Mesendoderm (in vitro differentiated cells): ENCODE measurements around the gene VSIG8.
A peak's percentile ranks its signal among the peaks of the same experiment; 100 is the strongest.
"Not testable (repeated sequence)": the region's sequence is repeated elsewhere in the genome, so short reads cannot be mapped to it uniquely, and the experiment has no call there.

Source experiments
- DNase-seq: peaks from one replicate; pipeline ENCODE4 v3.0.0; 2013
- H2AK5ac ChIP-seq: 2 replicates; pipeline ENCODE4 v1.6.1; 2013; ENCODE audit warnings: low read length, inconsistent platforms
- H2BK120ac ChIP-seq: 2 replicates; pipeline ENCODE4 v1.6.1; 2013; ENCODE audit warnings: low read depth, mild to moderate bottlenecking, low read length, moderate library complexity, mixed read lengths
- H2BK15ac ChIP-seq: replicated peaks from 2 replicates; pipeline ENCODE4 v1.6.1; 2013; ENCODE audit warnings: low read depth, mild to moderate bottlenecking, moderate library complexity
- H2BK5ac ChIP-seq: 2 replicates; pipeline ENCODE4 v1.6.1; 2013; ENCODE audit warnings: low read length, inconsistent platforms
- H3K18ac ChIP-seq: 2 replicates; pipeline ENCODE4 v1.6.1; 2013; ENCODE audit warnings: mild to moderate bottlenecking, low read length, mixed read lengths
- H3K23ac ChIP-seq: one replicate; pipeline ENCODE4 v1.6.1; 2013; ENCODE audit warnings: low read length
- H3K27ac ChIP-seq: 2 replicates; pipeline ENCODE4 v1.5.1; 2013; ENCODE audit warnings: low read depth, mild to moderate bottlenecking, inconsistent platforms, low read length, moderate library complexity
- H3K27me3 ChIP-seq: 2 replicates; pipeline ENCODE4 v1.6.1; 2013; ENCODE audit warnings: low read length, control low read depth, mild to moderate bottlenecking, inconsistent platforms; ENCODE audit not compliant: insufficient read depth, poor library complexity
- H3K36me3 ChIP-seq: 2 replicates; pipeline ENCODE4 v1.6.1; 2013; ENCODE audit warnings: low read length, inconsistent platforms; ENCODE audit not compliant: control insufficient read depth, insufficient read depth
- H3K4ac ChIP-seq: one replicate; pipeline ENCODE4 v1.6.1; 2013; ENCODE audit warnings: low read depth, mild to moderate bottlenecking, low read length, moderate library complexity
- H3K4me1 ChIP-seq: 2 replicates; pipeline ENCODE4 v1.6.1; 2013; ENCODE audit warnings: low read depth, low read length, inconsistent platforms; ENCODE audit not compliant: control insufficient read depth
- H3K4me2 ChIP-seq: 2 replicates; pipeline ENCODE4 v1.6.1; 2013; ENCODE audit warnings: low read length
- H3K4me3 ChIP-seq: 2 replicates; pipeline ENCODE4 v1.5.1; 2013; ENCODE audit warnings: mild to moderate bottlenecking, low read length
- H3K56ac ChIP-seq: one replicate; pipeline ENCODE4 v1.6.1; 2013; ENCODE audit warnings: low read length
- H3K79me1 ChIP-seq: 2 replicates; pipeline ENCODE4 v1.6.1; 2013; ENCODE audit warnings: low read length, inconsistent platforms
- H3K79me2 ChIP-seq: 2 replicates; pipeline ENCODE4 v1.6.1; 2013; ENCODE audit warnings: mild to moderate bottlenecking, low read length; ENCODE audit not compliant: control insufficient read depth, insufficient read depth
- H3K9ac ChIP-seq: 2 replicates; pipeline ENCODE4 v1.6.1; 2013; ENCODE audit warnings: low read length, inconsistent platforms
- H4K5ac ChIP-seq: one replicate; pipeline ENCODE4 v1.6.1; 2013; ENCODE audit warnings: low read length
- H4K8ac ChIP-seq: one replicate; pipeline ENCODE4 v1.6.1; 2013; ENCODE audit warnings: low read depth, mild to moderate bottlenecking, control low read depth, low read length, moderate library complexity
- WGBS: extraction: QIAGEN DNeasy Blood & Tissue Kit; methylation state at CpG from one replicate; pipeline ENCODE4 v1.1.7; 2013; ENCODE audit warnings: low lambda C conversion rate, missing lambda C conversion rate; ENCODE audit not compliant: insufficient coverage; ENCODE audit errors: extremely low coverage; 5-methylcytosine and 5-hydroxymethylcytosine counted together

Gene VSIG8

GRCh38 chr1:159902541-159902940 is 40.1 kb upstream of the VSIG8 start:
- no CpG with 5 or more reads among the region's 3 CpGs for WGBS

GRCh38 chr1:159900755-159901360 is 38.4 kb upstream of the VSIG8 start:
- Histone ChIP-seq H3K9ac (peak overlapping the region; percentile 49), H3K4me2 (no peak overlapping the region), H3K36me3 (no peaks in the 10 kb centered on the region), H3K27ac (peak overlapping the region; percentile 53), H3K79me1 (no peaks in the 10 kb centered on the region), H2BK15ac (no peak overlapping the region), H2AK5ac (no peak overlapping the region), H2BK120ac (peak overlapping the region; percentile 35), H3K4me3 (no peak overlapping the region), H3K4me1 (peaks cover 9% of the 10 kb centered on the region), H3K4ac (no peak overlapping the region), H3K79me2 (no peaks in the 10 kb centered on the region), H3K56ac (no peak overlapping the region), H4K5ac (no peak overlapping the region), H3K23ac (no peak overlapping the region), H2BK5ac (no peak overlapping the region), H3K18ac (peak overlapping the region; percentile 56), H4K8ac (no peak overlapping the region), H3K27me3 (no peaks in the 10 kb centered on the region)
- peak; percentile 91 for DNase-seq
- no CpG with 5 or more reads among the region's 2 CpGs for WGBS

More at GRCh38 chr1:159902541-159902940, 40.1 kb upstream of the VSIG8 start:
- H2BK5ac ChIP-seq = no peak overlapping the region
- H3K4me3 ChIP-seq = no peak overlapping the region
- H3K79me2 ChIP-seq = no peaks in the 10 kb centered on the region
- H3K4me2 ChIP-seq = no peak overlapping the region
- no peaks in the 10 kb centered on the region for H3K27me3 ChIP-seq
- no peaks in the 10 kb centered on the region for H3K79me1 ChIP-seq
- no peak overlapping the region for H3K18ac ChIP-seq
- no peak overlapping the region for H3K9ac ChIP-seq
- no peak overlapping the region for H3K27ac ChIP-seq
- DNase-seq = no peak
- no peak overlapping the region for H2BK120ac ChIP-seq
- no peak overlapping the region for H2AK5ac ChIP-seq
- H3K4ac ChIP-seq = no peak overlapping the region
- H3K23ac ChIP-seq = no peak overlapping the region
- H3K36me3 ChIP-seq = no peaks in the 10 kb centered on the region
- no peak overlapping the region for H3K56ac ChIP-seq
- H4K8ac ChIP-seq = no peak overlapping the region
- peaks cover 9% of the 10 kb centered on the region for H3K4me1 ChIP-seq
- no peak overlapping the region for H4K5ac ChIP-seq
- H2BK15ac ChIP-seq = no peak overlapping the region

DNA sequence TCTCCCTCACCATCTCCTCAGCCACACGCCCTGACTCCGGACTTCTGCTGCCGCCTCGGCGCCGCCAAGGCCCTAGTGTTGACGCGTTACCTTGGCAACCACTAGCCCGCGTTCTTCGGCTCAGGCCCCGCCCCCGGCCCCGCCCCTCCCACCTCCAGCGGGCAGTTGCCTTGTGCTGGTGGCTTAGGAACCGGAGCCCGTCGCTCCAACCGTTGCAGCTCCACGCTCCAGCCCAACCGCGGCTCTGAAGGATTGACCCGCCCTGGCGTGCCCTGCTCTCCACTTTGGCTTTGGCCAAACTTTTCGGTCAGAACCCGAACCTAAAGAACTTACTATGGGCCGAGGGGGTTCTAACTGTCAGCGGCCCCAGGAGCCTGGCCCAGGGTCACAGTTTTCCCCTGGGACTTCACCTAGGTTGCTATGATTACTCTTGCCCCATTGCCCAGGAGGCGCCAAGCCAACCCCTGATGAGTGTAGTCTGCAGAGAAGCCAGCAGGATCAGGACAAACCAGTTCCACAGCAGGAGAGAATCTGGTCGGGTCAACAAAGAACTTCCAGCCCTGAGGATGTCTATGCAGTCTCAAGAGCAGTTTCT is 37.7 kb upstream of the VSIG8 start, which contains the start of gene CFAP45:
Gene CFAP45, minus strand, starts transcription at position 80 of the 595 bp plus-strand sequence. Its CDS starts 67 bp downstream, at position 13.
- no peak within 1 kb of the TSS for H3K4me3 ChIP-seq

DNA sequence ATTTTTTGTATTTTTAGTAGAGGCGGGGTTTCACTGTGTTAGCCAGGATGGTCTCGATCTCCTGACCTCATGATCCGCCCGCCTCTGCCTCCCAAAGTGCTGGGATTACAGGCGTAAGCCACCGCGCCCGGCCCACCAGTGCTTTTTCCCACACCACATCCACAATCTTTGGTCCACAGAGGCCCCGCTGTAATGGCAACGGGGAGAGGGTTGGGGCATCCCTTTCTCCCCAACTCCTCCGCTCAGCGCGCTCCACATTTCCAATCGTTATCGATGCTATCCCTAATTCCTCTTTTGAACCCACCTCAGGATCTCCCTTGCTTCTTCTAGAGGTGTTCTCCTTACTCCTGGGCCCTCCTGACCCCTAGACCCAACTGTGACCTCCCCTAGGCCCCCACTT is 37.2 kb upstream of the VSIG8 start:
- not testable (repeated sequence) for H2AK5ac ChIP-seq, H3K4ac ChIP-seq, H2BK15ac ChIP-seq, H4K8ac ChIP-seq, H3K4me2 ChIP-seq, H2BK5ac ChIP-seq, H3K36me3 ChIP-seq, H3K23ac ChIP-seq, DNase-seq, H2BK120ac ChIP-seq, H3K4me1 ChIP-seq, H3K9ac ChIP-seq, H3K27me3 ChIP-seq, H3K79me2 ChIP-seq, H4K5ac ChIP-seq, H3K79me1 ChIP-seq, H3K18ac ChIP-seq, H3K27ac ChIP-seq, H3K4me3 ChIP-seq
- no CpG with 5 or more reads among the region's 15 CpGs for WGBS
- peak overlapping the region; percentile 42 for H3K56ac ChIP-seq

More for the DNA sequence above, 37.7 kb upstream of the VSIG8 start, which contains the start of gene CFAP45:
- Histone ChIP-seq H2BK5ac (peak within 1 kb of the TSS; percentile 17), H3K4me1 (peaks cover 9% of the 10 kb centered on the region), H4K5ac (no peak within 1 kb of the TSS), H2BK120ac (no peak within 1 kb of the TSS), H3K27ac (peak within 1 kb of the TSS; percentile 53), H3K23ac (no peak within 1 kb of the TSS), H3K56ac (peak within 1 kb of the TSS; percentile 76), H2BK15ac (no peak within 1 kb of the TSS), H3K27me3 (no peaks in the 10 kb centered on the region), H2AK5ac (no peak within 1 kb of the TSS), H3K4ac (no peak within 1 kb of the TSS), H4K8ac (no peak within 1 kb of the TSS), H3K79me1 (no peaks in the 10 kb centered on the region), H3K18ac (peak within 1 kb of the TSS; percentile 56), H3K9ac (peak within 1 kb of the TSS; percentile 49), H3K4me2 (peak within 1 kb of the TSS; percentile 64), H3K36me3 (no peaks in the 10 kb centered on the region), H3K79me2 (no peaks in the 10 kb centered on the region)
- peak; percentile 98 for DNase-seq
- no CpG with 5 or more reads among the region's 30 CpGs for WGBS

DNA sequence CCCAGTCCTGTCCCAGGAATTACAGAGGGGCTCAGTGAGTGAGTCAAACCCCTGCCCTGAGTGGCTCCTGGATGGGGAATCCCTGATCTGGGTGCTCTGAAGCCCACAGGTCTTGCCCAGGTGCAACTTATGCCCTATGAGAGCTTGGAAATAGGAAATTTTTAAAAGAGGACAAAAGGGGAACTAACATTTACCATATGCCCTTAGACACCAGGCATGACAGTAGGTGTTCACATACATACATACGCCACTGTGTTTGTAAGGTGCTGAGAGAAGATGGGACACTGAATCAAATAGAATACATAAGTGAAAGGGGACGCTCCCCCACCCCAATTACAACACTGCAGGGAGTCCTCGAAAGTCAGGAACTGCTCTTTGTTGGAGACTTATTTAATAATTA is 36.1 kb upstream of the VSIG8 start:
- H2BK5ac ChIP-seq = no peak overlapping the region
- no peak overlapping the region for H3K56ac ChIP-seq
- no peak overlapping the region for H3K4me2 ChIP-seq
- H4K5ac ChIP-seq = no peak overlapping the region
- H3K23ac ChIP-seq = no peak overlapping the region
- H4K8ac ChIP-seq = no peak overlapping the region
- H3K4me3 ChIP-seq = no peak overlapping the region
- no peak for DNase-seq
- H2BK120ac ChIP-seq = no peak overlapping the region
- WGBS = no CpG with 5 or more reads among the region's 3 CpGs
- no peaks in the 10 kb centered on the region for H3K79me2 ChIP-seq
- H3K4me1 ChIP-seq = peaks cover 9% of the 10 kb centered on the region
- H2AK5ac ChIP-seq = no peak overlapping the region
- no peak overlapping the region for H3K18ac ChIP-seq
- no peaks in the 10 kb centered on the region for H3K79me1 ChIP-seq
- no peak overlapping the region for H3K9ac ChIP-seq
- no peak overlapping the region for H3K27ac ChIP-seq
- no peak overlapping the region for H2BK15ac ChIP-seq
- H3K36me3 ChIP-seq = no peaks in the 10 kb centered on the region
- no peaks in the 10 kb centered on the region for H3K27me3 ChIP-seq
- H3K4ac ChIP-seq = no peak overlapping the region
